HCT116 (cell line): ENCODE results near the gene CDKAL1. TPM values are rescaled to one million over a fixed set of nuclear protein-coding genes. Genes with fewer than 3 reads are reported as not detected.

Source experiments
- ATAC-seq: fragments of 200-7000 bp; cut with Tn5 transposase; 2 replicates; pipeline ENCODE4 v1.9.1; 2020; ENCODE audit warnings: mild to moderate bottlenecking, moderate library complexity
- BruUV-seq: library from RNA; stranded (reverse); fragments of 400-500 nt; replicated peaks from 2 replicates; lab custom pipeline; 2021; lab: Mats Ljungman, UMichigan
- CTCF ChIA-PET: fragments of 300-600 bp; sonication (Branson Sonifier 250); formaldehyde crosslinking; loops from one replicate; lab custom pipeline; 2021; ENCODE audit warnings: antibody characterized with exemption; lab: Charles Lee
- POLR2A ChIA-PET: fragments of 300-600, 350-600 bp; sonication (Branson Sonifier 250); formaldehyde crosslinking; loops from one replicate; lab custom pipeline; 2021; ENCODE audit warnings: antibody characterized with exemption; lab: Charles Lee
- RAD21 ChIA-PET, 2 experiments: fragments of 300-600 bp; sonication (Branson Sonifier 250); formaldehyde crosslinking; loops; one replicate each; lab custom pipeline; 2023; ENCODE audit warnings: low total read pairs in 2 of 2; ENCODE audit not compliant: uncharacterized antibody in 2 of 2, unreplicated experiment in 2 of 2, low non-redundant PET in 1 of 2; lab: Charles Lee
- DNase-seq: peaks from one replicate; pipeline ENCODE4 v3.0.0-alpha.2; 2010; ENCODE audit warnings: low read depth, low spot score
- H2AFZ ChIP-seq: fragments of 200-600 bp; shearing (Covaris generic), sonication (generic); 2 replicates; pipeline ENCODE4 v1.6.1; 2017; ENCODE audit warnings: low read depth, mixed run types, mixed read lengths, antibody characterized with exemption, low read length; ENCODE audit not compliant: poor library complexity, severe bottlenecking
- H3K27ac ChIP-seq: 2 replicates; pipeline ENCODE4 v1.5.1; 2012; ENCODE audit warnings: low read depth, low read length
- H3K27me3 ChIP-seq: fragments of 200-600 bp; sonication (generic); 2 replicates; pipeline ENCODE4 v1.6.1; 2016; ENCODE audit warnings: mixed run types, low read length, mixed read lengths; ENCODE audit not compliant: insufficient read depth
- H3K36me3 ChIP-seq, 2 experiments: fragments of 200-500 bp in 1 of 2; fragments of 200-600 bp in 1 of 2; sonication (Bioruptor generic) in 1 of 2; sonication (generic) in 1 of 2; 2 replicates each; pipeline versions ENCODE4 v1.5.1 to v1.6.1; 2014 to 2016; ENCODE audit warnings: low read length in 2 of 2, inconsistent platforms in 1 of 2, mixed read lengths in 1 of 2, mixed run types in 1 of 2; ENCODE audit not compliant: insufficient read depth in 2 of 2, control insufficient read depth in 1 of 2
- H3K4me1 ChIP-seq, 2 experiments: fragments of 200-600 bp in 1 of 2; sonication (generic) in 1 of 2; 2 replicates each; pipeline versions ENCODE4 v1.5.1 to v1.6.1; 2012 to 2017; ENCODE audit warnings: low read length in 2 of 2, inconsistent platforms in 1 of 2, mild to moderate bottlenecking in 1 of 2, mixed read lengths in 1 of 2, mixed run types in 1 of 2, moderate library complexity in 1 of 2; ENCODE audit not compliant: insufficient read depth in 2 of 2, control insufficient read depth in 1 of 2
- H3K4me2 ChIP-seq: fragments of 200-600 bp; sonication (generic); 2 replicates; pipeline ENCODE4 v1.6.1; 2017; ENCODE audit warnings: mixed run types, low read length, mixed read lengths
- H3K4me3 ChIP-seq, 2 experiments: fragments of 200-600 bp in 1 of 2; sonication (generic) in 1 of 2; replicated peaks in 1 of 2; 2 replicates each; pipeline ENCODE4 v1.5.1; 2011 to 2016; ENCODE audit warnings: low read length in 2 of 2, control low read depth in 1 of 2, low read depth in 1 of 2, mild to moderate bottlenecking in 1 of 2, mixed read lengths in 1 of 2, mixed run types in 1 of 2
- H3K79me2 ChIP-seq: fragments of 200-600 bp; sonication (generic); 2 replicates; pipeline ENCODE4 v1.6.1; 2017; ENCODE audit warnings: mild to moderate bottlenecking, mixed run types, low read length, moderate library complexity, mixed read lengths; ENCODE audit not compliant: insufficient read depth
- H3K9ac ChIP-seq: fragments of 200-600 bp; sonication (generic); 2 replicates; pipeline ENCODE4 v1.6.1; 2016; ENCODE audit warnings: low read length, mixed read lengths
- H3K9me2 ChIP-seq: fragments of 200-600 bp; sonication (generic), shearing (Covaris generic); 2 replicates; pipeline ENCODE4 v1.6.1; 2017; ENCODE audit warnings: mixed run types, mild to moderate bottlenecking, moderate library complexity; ENCODE audit not compliant: insufficient read depth
- H3K9me3 ChIP-seq, 2 experiments: fragments of 200-500 bp in 1 of 2; fragments of 200-600 bp in 1 of 2; sonication (Bioruptor generic) in 1 of 2; sonication (generic) in 1 of 2; 2 replicates each; pipeline ENCODE4 v1.6.1; 2014 to 2017; ENCODE audit warnings: low read length in 2 of 2, mixed read lengths in 2 of 2, inconsistent platforms in 1 of 2, low read depth in 1 of 2, mild to moderate bottlenecking in 1 of 2, mixed run types in 1 of 2, moderate library complexity in 1 of 2; ENCODE audit not compliant: control insufficient read depth in 1 of 2, insufficient read depth in 1 of 2
- H4K20me1 ChIP-seq: fragments of 200-600 bp; sonication (generic), shearing (Covaris generic); 2 replicates; pipeline ENCODE4 v1.6.1; 2017; ENCODE audit warnings: mixed run types, mild to moderate bottlenecking, moderate library complexity; ENCODE audit not compliant: insufficient read depth
- CBX3 ChIP-seq: IDR thresholded peaks from 2 replicates; pipeline ENCODE4 v1.6.1; 2012; ENCODE audit warnings: low read depth
- CEBPB ChIP-seq: IDR thresholded peaks from 2 replicates; pipeline ENCODE4 v1.6.1; 2012; ENCODE audit warnings: low read depth
- EGR1 ChIP-seq: IDR thresholded peaks from 2 replicates; pipeline ENCODE4 v1.6.1; 2012; ENCODE audit warnings: low read depth
- ELF1 ChIP-seq: IDR thresholded peaks from 2 replicates; pipeline ENCODE4 v1.6.1; 2012; ENCODE audit warnings: low read depth, borderline replicate concordance
- EZH2 ChIP-seq: fragments of 200-600 bp; sonication (generic); IDR thresholded peaks from 2 replicates; pipeline ENCODE4 v1.6.1; 2017; ENCODE audit warnings: antibody characterized with exemption, mixed run types
- EZH2phosphoT487 ChIP-seq: fragments of 200-600 bp; IDR thresholded peaks from 2 replicates; pipeline ENCODE4 v1.6.1; 2018; ENCODE audit warnings: antibody characterized with exemption, borderline replicate concordance
- FOSL1 ChIP-seq: IDR thresholded peaks from 2 replicates; pipeline ENCODE4 v1.6.1; 2012; ENCODE audit warnings: low read depth
- JUND ChIP-seq: IDR thresholded peaks from 2 replicates; pipeline ENCODE4 v1.6.1; 2012
- MAX ChIP-seq: IDR thresholded peaks from 2 replicates; pipeline ENCODE4 v1.6.1; 2012
- POLR2A ChIP-seq: IDR thresholded peaks from 2 replicates; pipeline ENCODE4 v1.7.0; 2011; ENCODE audit warnings: borderline replicate concordance; ENCODE audit not compliant: insufficient read depth, insufficient read length; ENCODE audit errors: extremely low read depth
- POLR2AphosphoS5 ChIP-seq: IDR thresholded peaks from 2 replicates; pipeline ENCODE4 v1.6.1; 2011; ENCODE audit warnings: mild to moderate bottlenecking, low read depth, low read length, moderate library complexity
- RAD21 ChIP-seq: IDR thresholded peaks from 2 replicates; pipeline ENCODE4 v1.6.1; 2012; ENCODE audit warnings: low read depth, mild to moderate bottlenecking
- SIN3A ChIP-seq: IDR thresholded peaks from 2 replicates; pipeline ENCODE4 v1.6.1; 2012; ENCODE audit warnings: low read depth
- SP1 ChIP-seq: IDR thresholded peaks from 2 replicates; pipeline ENCODE4 v1.6.1; 2012; ENCODE audit warnings: low read depth
- SRF ChIP-seq: IDR thresholded peaks from 2 replicates; pipeline ENCODE4 v1.6.1; 2012; ENCODE audit warnings: low read depth
- YY1 ChIP-seq: IDR thresholded peaks from 2 replicates; pipeline ENCODE4 v1.6.1; 2011; ENCODE audit warnings: low read length, low read depth, moderate library complexity, mild to moderate bottlenecking; ENCODE audit not compliant: insufficient replicate concordance; ENCODE audit errors: extremely low read depth
- ZFX ChIP-seq: fragments of 450-650 bp; IDR thresholded peaks from 2 replicates; pipeline ENCODE4 v1.6.1; 2017
- intact Hi-C: fragments of 100-400 bp; cut with micrococcal nuclease; formaldehyde crosslinking; loops from 2 replicates; pipeline ENCODE4 v1.10.0; 2022
- total RNA-seq: library from RNA; stranded (reverse); gene quantifications from one replicate; pipeline ENCODE4 v1.2.1, GENCODE V29; 2021; ENCODE audit not compliant: unreplicated experiment
- TF ChIP-seq, protein P1 (sequence below): IDR thresholded peaks from 2 replicates; pipeline ENCODE4 v1.6.1; 2012; ENCODE audit warnings: low read depth
- TF ChIP-seq, protein P2 (sequence below), 3 experiments: fragments of 200-600 bp in 1 of 3; sonication (generic) in 1 of 3; IDR thresholded peaks in 2 of 3; conservative IDR thresholded peaks in 1 of 3; 2 replicates each; pipeline ENCODE4 v1.5.1; 2012 to 2017; ENCODE audit warnings: low read depth in 2 of 3, low read length in 2 of 3, antibody characterized with exemption in 1 of 3, borderline replicate concordance in 1 of 3, control low read depth in 1 of 3, mild to moderate bottlenecking in 1 of 3, mixed read lengths in 1 of 3, mixed run types in 1 of 3, moderate library complexity in 1 of 3; ENCODE audit not compliant: insufficient read depth in 1 of 3

The CDKAL1 gene
- total RNA-seq, 1 experiment from 2014 or later = 14.9 TPM

GRCh38 chr6:21208796-21209186 lies 674.5 kb downstream of the CDKAL1 start:
- Histone ChIP-seq H4K20me1 (no peaks in the 10 kb centered on the region), H3K27me3 (no peaks in the 10 kb centered on the region), H3K9me3 (no peaks in the 10 kb centered on the region), H3K4me1 (no peaks in the 10 kb centered on the region), H3K9me2 (no peaks in the 10 kb centered on the region), H3K4me3 (no peak overlapping the region), H3K4me2 (no peak overlapping the region), H3K27ac (no peak overlapping the region), H3K9ac (no peak overlapping the region), H3K36me3 (no peaks in the 10 kb centered on the region), H3K79me2 (no peaks in the 10 kb centered on the region), H2AFZ (no peak overlapping the region)
- intact Hi-C loops = no loop called here
- RAD21 ChIA-PET = no interaction called here
- no peak for DNase-seq
- CTCF ChIA-PET = no interaction called here
- POLR2A ChIA-PET = no interaction called here
- no TSS peak for BruUV-seq
- ATAC-seq = no peak
- no peak for TF ChIP-seq ZFX

- no peak overlapping the region for H3K4me2 ChIP-seq
- H3K79me2 ChIP-seq = no peaks in the 10 kb centered on the region
- no TSS peak for BruUV-seq
- no peaks in the 10 kb centered on the region for H4K20me1 ChIP-seq
- no peaks in the 10 kb centered on the region for H3K4me1 ChIP-seq
- no peaks in the 10 kb centered on the region for H3K27me3 ChIP-seq
- RAD21 ChIA-PET = no interaction called here
- no peak overlapping the region for H2AFZ ChIP-seq
- DNase-seq (no peak), ATAC-seq (no peak)
- H3K9ac ChIP-seq = no peak overlapping the region
- POLR2A ChIA-PET = no interaction called here
- no peaks in the 10 kb centered on the region for H3K9me2 ChIP-seq
- H3K9me3 ChIP-seq = no peaks in the 10 kb centered on the region
- intact Hi-C loops = no loop called here
- H3K27ac ChIP-seq = no peak overlapping the region
- CTCF ChIA-PET = no interaction called here
- H3K36me3 ChIP-seq = no peaks in the 10 kb centered on the region
- H3K4me3 ChIP-seq = no peak overlapping the region
- TF ChIP-seq SP1 = no peak
- no peak for TF ChIP-seq YY1
- no peak for TF ChIP-seq RAD21
- no peak for TF ChIP-seq SRF
- no peak for TF ChIP-seq EZH2phosphoT487
- TF ChIP-seq FOSL1 = no peak
- TF ChIP-seq CEBPB = no peak
- TF ChIP-seq, protein P1, sequence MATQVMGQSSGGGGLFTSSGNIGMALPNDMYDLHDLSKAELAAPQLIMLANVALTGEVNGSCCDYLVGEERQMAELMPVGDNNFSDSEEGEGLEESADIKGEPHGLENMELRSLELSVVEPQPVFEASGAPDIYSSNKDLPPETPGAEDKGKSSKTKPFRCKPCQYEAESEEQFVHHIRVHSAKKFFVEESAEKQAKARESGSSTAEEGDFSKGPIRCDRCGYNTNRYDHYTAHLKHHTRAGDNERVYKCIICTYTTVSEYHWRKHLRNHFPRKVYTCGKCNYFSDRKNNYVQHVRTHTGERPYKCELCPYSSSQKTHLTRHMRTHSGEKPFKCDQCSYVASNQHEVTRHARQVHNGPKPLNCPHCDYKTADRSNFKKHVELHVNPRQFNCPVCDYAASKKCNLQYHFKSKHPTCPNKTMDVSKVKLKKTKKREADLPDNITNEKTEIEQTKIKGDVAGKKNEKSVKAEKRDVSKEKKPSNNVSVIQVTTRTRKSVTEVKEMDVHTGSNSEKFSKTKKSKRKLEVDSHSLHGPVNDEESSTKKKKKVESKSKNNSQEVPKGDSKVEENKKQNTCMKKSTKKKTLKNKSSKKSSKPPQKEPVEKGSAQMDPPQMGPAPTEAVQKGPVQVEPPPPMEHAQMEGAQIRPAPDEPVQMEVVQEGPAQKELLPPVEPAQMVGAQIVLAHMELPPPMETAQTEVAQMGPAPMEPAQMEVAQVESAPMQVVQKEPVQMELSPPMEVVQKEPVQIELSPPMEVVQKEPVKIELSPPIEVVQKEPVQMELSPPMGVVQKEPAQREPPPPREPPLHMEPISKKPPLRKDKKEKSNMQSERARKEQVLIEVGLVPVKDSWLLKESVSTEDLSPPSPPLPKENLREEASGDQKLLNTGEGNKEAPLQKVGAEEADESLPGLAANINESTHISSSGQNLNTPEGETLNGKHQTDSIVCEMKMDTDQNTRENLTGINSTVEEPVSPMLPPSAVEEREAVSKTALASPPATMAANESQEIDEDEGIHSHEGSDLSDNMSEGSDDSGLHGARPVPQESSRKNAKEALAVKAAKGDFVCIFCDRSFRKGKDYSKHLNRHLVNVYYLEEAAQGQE = no peak
- no peak for TF ChIP-seq SIN3A
- no peak for TF ChIP-seq JUND
- TF ChIP-seq POLR2A = no peak
- no peak for TF ChIP-seq CBX3
- no peak for TF ChIP-seq MAX
- TF ChIP-seq EGR1 = no peak
- TF ChIP-seq ELF1 = no peak
- no peak for TF ChIP-seq POLR2AphosphoS5
- no peak for TF ChIP-seq EZH2
- TF ChIP-seq, protein P2, sequence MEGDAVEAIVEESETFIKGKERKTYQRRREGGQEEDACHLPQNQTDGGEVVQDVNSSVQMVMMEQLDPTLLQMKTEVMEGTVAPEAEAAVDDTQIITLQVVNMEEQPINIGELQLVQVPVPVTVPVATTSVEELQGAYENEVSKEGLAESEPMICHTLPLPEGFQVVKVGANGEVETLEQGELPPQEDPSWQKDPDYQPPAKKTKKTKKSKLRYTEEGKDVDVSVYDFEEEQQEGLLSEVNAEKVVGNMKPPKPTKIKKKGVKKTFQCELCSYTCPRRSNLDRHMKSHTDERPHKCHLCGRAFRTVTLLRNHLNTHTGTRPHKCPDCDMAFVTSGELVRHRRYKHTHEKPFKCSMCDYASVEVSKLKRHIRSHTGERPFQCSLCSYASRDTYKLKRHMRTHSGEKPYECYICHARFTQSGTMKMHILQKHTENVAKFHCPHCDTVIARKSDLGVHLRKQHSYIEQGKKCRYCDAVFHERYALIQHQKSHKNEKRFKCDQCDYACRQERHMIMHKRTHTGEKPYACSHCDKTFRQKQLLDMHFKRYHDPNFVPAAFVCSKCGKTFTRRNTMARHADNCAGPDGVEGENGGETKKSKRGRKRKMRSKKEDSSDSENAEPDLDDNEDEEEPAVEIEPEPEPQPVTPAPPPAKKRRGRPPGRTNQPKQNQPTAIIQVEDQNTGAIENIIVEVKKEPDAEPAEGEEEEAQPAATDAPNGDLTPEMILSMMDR (IDR thresholded peaks at IDR 0.05 in 2 of 3, conservative IDR thresholded peaks at IDR 0.05 in 1 of 3; ENCODE audit: borderline replicate concordance in 1 of 3, insufficient read depth in 1 of 3, low read depth in 2 of 3, low read length in 2 of 3) = no peak
Observed at GRCh38 chr6:21213492-21213891, 679.2 kb downstream of the CDKAL1 start.
